ENCODE results near the gene EVC.

- TF ChIP-seq POLR2A (IDR thresholded peaks at IDR 0.05) = no peak
- TF ChIP-seq, protein P1, sequence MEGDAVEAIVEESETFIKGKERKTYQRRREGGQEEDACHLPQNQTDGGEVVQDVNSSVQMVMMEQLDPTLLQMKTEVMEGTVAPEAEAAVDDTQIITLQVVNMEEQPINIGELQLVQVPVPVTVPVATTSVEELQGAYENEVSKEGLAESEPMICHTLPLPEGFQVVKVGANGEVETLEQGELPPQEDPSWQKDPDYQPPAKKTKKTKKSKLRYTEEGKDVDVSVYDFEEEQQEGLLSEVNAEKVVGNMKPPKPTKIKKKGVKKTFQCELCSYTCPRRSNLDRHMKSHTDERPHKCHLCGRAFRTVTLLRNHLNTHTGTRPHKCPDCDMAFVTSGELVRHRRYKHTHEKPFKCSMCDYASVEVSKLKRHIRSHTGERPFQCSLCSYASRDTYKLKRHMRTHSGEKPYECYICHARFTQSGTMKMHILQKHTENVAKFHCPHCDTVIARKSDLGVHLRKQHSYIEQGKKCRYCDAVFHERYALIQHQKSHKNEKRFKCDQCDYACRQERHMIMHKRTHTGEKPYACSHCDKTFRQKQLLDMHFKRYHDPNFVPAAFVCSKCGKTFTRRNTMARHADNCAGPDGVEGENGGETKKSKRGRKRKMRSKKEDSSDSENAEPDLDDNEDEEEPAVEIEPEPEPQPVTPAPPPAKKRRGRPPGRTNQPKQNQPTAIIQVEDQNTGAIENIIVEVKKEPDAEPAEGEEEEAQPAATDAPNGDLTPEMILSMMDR (IDR thresholded peaks at IDR 0.05) = no peak
Measured at GRCh38 chr4:5760246-5760645, 49.2 kb downstream of the EVC start.
